ENCODE results near the gene ZNF516. TPM values are rescaled to one million over a fixed set of nuclear protein-coding genes. Genes with fewer than 3 reads are reported as not detected.

The ZNF516 gene
- total RNA-seq, 1 experiment from 2014 or later, result 22.6 TPM

GRCh38 chr18:76407681-76408080, 87.4 kb downstream of the ZNF516 start:
- H3K56ac ChIP-seq (ENCODE audit: insufficient read length, low read depth, low read length), result no peak overlapping the region
- H2BK12ac ChIP-seq (ENCODE audit: insufficient read length, low read depth, low read length), result no peak overlapping the region
- no peaks in the 10 kb centered on the region for H3K9me3 ChIP-seq (ENCODE audit: control insufficient read depth, low read depth, low read length)
- H3K4ac ChIP-seq (ENCODE audit: low read depth, low read length), result no peak overlapping the region
- no peaks in the 10 kb centered on the region for H3K79me1 ChIP-seq (ENCODE audit: insufficient read depth, low read depth, low read length, poor library complexity, severe bottlenecking)
- no peaks in the 10 kb centered on the region for H3K27me3 Mint-ChIP-seq (ENCODE audit: low read depth)
- H3K4me2 ChIP-seq (ENCODE audit: insufficient read depth, insufficient read length, low read length), result no peak overlapping the region
- no peak overlapping the region for H3K27ac ChIP-seq (ENCODE audit: insufficient read length, low read depth, low read length)
- no peaks in the 10 kb centered on the region for H3K27me3 ChIP-seq (ENCODE audit: insufficient read depth, low read length)
- H4K8ac ChIP-seq (replicated peaks; ENCODE audit: insufficient read length, low read depth, low read length), result no peak overlapping the region
- H3K4me1 Mint-ChIP-seq, result peaks cover 3 to 10% of the 10 kb centered on the region in 2 experiments; a peak in 3 of 4 replicates
- no peaks in the 10 kb centered on the region for H4K20me1 ChIP-seq (ENCODE audit: control insufficient read depth, insufficient read depth, insufficient read length)
- no peaks in the 10 kb centered on the region for H3K4me1 ChIP-seq (ENCODE audit: insufficient read depth, low read length)
- peaks cover 0 to 6% of the 10 kb centered on the region in 2 experiments; a peak in 1 of 5 replicates for H3K9me3 Mint-ChIP-seq
- no peak overlapping the region for H3K9ac ChIP-seq (ENCODE audit: extremely low read depth, insufficient read length, low read length)
- H4K91ac ChIP-seq (ENCODE audit: insufficient read length, low read depth, low read length), result no peak overlapping the region
- H3K23ac ChIP-seq (ENCODE audit: insufficient read length, low read depth, low read length), result no peak overlapping the region
- no peak overlapping the region for H2BK15ac ChIP-seq (ENCODE audit: low read depth, low read length)
- no peak overlapping the region for H4K5ac ChIP-seq (ENCODE audit: insufficient read length, low read depth, low read length)
- H3K27ac Mint-ChIP-seq, result no peak overlapping the region; a peak in 1 of 7 replicates
- H3K14ac ChIP-seq (ENCODE audit: insufficient read depth, low read length), result no peak overlapping the region
- no peak overlapping the region for H2BK5ac ChIP-seq (ENCODE audit: insufficient read length, low read length)
- H3T11ph ChIP-seq (ENCODE audit: low read length), result no peak overlapping the region
- H3K36me3 Mint-ChIP-seq (ENCODE audit: insufficient read depth in 1 of 3, low read depth in 3 of 3), result peaks cover 6 to 7% (median 6%) of the 10 kb centered on the region in 3 experiments; a peak in 6 of 7 replicates
- no peak overlapping the region for H2BK120ac ChIP-seq (ENCODE audit: low read depth, low read length, poor library complexity, severe bottlenecking)
- H3K18ac ChIP-seq (ENCODE audit: insufficient read length, low read depth, low read length), result no peak overlapping the region
- no peak overlapping the region for H3K4me3 Mint-ChIP-seq
- TF ChIP-seq CTCF (conservative IDR thresholded peaks at IDR 0.05), result no peak
- H3K23me2 ChIP-seq (ENCODE audit: insufficient read length, low read depth, low read length, poor library complexity, severe bottlenecking), result no peaks in the 10 kb centered on the region
- H2BK20ac ChIP-seq (ENCODE audit: low read depth, low read length, poor library complexity, severe bottlenecking), result no peak overlapping the region
- peak; percentile 14 for DNase-seq
- no CpG with 5 or more reads among the region's 11 CpGs for WGBS (ENCODE audit: extremely low coverage, insufficient read length, low lambda C conversion rate)
- no peak overlapping the region for H2AK5ac ChIP-seq (ENCODE audit: insufficient read length, low read length)
- no peaks in the 10 kb centered on the region for H3K79me2 ChIP-seq (ENCODE audit: insufficient read depth, low read length)
- no peak overlapping the region for H2AFZ ChIP-seq (ENCODE audit: low read length)

Data from H9 (cell line).